Gastroesophageal sphincter (tissue), 3 donors: ENCODE results near the gene CHTOP.

Source experiments
- POLR2AphosphoS5 ChIP-seq: sonication (generic); formaldehyde crosslinking; IDR thresholded peaks from one replicate; pipeline ENCODE4 v1.6.1; 2017; ENCODE audit warnings: antibody characterized with exemption
- TF ChIP-seq, protein P1 (sequence below), 4 experiments: fragments of 200-600 bp in 2 of 4; fragments of 450-650 bp in 2 of 4; sonication (generic) in 1 of 4; IDR thresholded peaks; one replicate each; pipeline ENCODE4 v1.5.1; 2017 to 2019; ENCODE audit warnings: antibody characterized with exemption in 4 of 4, mild to moderate bottlenecking in 2 of 4, moderate library complexity in 2 of 4

DNA sequence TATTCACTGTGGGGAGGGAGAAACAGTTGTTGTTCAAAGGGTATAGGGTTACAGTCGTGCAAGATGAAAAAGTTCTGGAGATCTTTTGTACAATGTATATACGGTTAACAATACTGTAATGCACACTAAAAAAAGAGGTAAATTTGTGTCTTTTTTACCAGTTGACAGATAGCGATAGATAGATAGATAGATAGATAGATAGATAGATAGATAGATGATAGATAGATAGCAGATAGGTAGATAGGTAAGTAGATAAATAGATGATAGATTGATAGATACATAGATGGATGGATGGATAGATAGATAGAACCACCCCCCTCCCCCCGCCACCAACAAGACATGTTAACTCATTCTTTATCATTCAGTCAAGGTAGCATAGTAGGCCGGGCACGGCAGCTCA lies 31.1 kb upstream of the CHTOP start:
- TF ChIP-seq, protein P1, sequence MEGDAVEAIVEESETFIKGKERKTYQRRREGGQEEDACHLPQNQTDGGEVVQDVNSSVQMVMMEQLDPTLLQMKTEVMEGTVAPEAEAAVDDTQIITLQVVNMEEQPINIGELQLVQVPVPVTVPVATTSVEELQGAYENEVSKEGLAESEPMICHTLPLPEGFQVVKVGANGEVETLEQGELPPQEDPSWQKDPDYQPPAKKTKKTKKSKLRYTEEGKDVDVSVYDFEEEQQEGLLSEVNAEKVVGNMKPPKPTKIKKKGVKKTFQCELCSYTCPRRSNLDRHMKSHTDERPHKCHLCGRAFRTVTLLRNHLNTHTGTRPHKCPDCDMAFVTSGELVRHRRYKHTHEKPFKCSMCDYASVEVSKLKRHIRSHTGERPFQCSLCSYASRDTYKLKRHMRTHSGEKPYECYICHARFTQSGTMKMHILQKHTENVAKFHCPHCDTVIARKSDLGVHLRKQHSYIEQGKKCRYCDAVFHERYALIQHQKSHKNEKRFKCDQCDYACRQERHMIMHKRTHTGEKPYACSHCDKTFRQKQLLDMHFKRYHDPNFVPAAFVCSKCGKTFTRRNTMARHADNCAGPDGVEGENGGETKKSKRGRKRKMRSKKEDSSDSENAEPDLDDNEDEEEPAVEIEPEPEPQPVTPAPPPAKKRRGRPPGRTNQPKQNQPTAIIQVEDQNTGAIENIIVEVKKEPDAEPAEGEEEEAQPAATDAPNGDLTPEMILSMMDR (IDR thresholded peaks at IDR 0.05), result no peak
- TF ChIP-seq POLR2AphosphoS5, result no peak
